Neural crest cell (in vitro differentiated cells): ENCODE results near the gene SEMA7A. TPM values are rescaled to one million over a fixed set of nuclear protein-coding genes. Genes with fewer than 3 reads are reported as not detected.

Experiments
- DNase-seq: peaks from one replicate; pipeline ENCODE4 v3.0.0; 2021; ENCODE audit warnings: low read depth, mixed read lengths, low spot score
- H3K27ac Mint-ChIP-seq: one replicate; pipeline ENCODE4 v1.8.0; 2021; ENCODE audit warnings: mild to moderate bottlenecking, mixed read lengths; ENCODE audit not compliant: unreplicated experiment
- H3K27me3 Mint-ChIP-seq: 2 replicates; pipeline ENCODE4 v1.8.0; 2021; ENCODE audit warnings: low read depth, mild to moderate bottlenecking, mixed read lengths
- H3K36me3 Mint-ChIP-seq: 2 replicates; pipeline ENCODE4 v1.8.0; 2021; ENCODE audit warnings: low read depth, mild to moderate bottlenecking, mixed read lengths
- H3K4me1 Mint-ChIP-seq: 2 replicates; pipeline ENCODE4 v1.8.0; 2021; ENCODE audit warnings: mixed read lengths
- H3K4me3 Mint-ChIP-seq: one replicate; pipeline ENCODE4 v1.8.0; 2021; ENCODE audit warnings: mild to moderate bottlenecking, mixed read lengths
- H3K9me3 Mint-ChIP-seq: 2 replicates; pipeline ENCODE4 v1.8.0; 2021; ENCODE audit warnings: mixed read lengths
- CTCF ChIP-seq: fragments of 200-600 bp; sonication (generic); conservative IDR thresholded peaks from 2 replicates; pipeline ENCODE4 v1.5.0; 2021; ENCODE audit warnings: antibody characterized with exemption, mild to moderate bottlenecking
- total RNA-seq: library from RNA; stranded (reverse); gene quantifications from 2 replicates; pipeline ENCODE4 v1.2.1, GENCODE V29; 2021

Gene SEMA7A
- total RNA-seq, 1 donor from 2014 or later, result 14.4 TPM

- H3K4me1 Mint-ChIP-seq, result peaks cover 3% of the 10 kb centered on the region
- no peak for TF ChIP-seq CTCF
- DNase-seq, result no peak
- no peak overlapping the region for H3K4me3 Mint-ChIP-seq
- no peaks in the 10 kb centered on the region for H3K36me3 Mint-ChIP-seq
- H3K27ac Mint-ChIP-seq, result no peak overlapping the region
- H3K27me3 Mint-ChIP-seq, result no peaks in the 10 kb centered on the region
- no peaks in the 10 kb centered on the region for H3K9me3 Mint-ChIP-seq
Observed at GRCh38 chr15:74385733-74386132, 48.0 kb downstream of the SEMA7A start.

GRCh38 chr15:74384881-74385643, 48.7 kb downstream of the SEMA7A start:
- Mint-ChIP-seq H3K27ac (peak overlapping the region; percentile 35), H3K27me3 (no peaks in the 10 kb centered on the region), H3K36me3 (no peaks in the 10 kb centered on the region), H3K4me1 (no peaks in the 10 kb centered on the region), H3K4me3 (no peak overlapping the region), H3K9me3 (no peaks in the 10 kb centered on the region)
- DNase-seq, result no peak
- TF ChIP-seq CTCF, result no peak

GRCh38 chr15:74384566-74384880, 49.2 kb downstream of the SEMA7A start:
- Mint-ChIP-seq H3K4me3 (no peak overlapping the region), H3K27ac (no peak overlapping the region), H3K27me3 (no peaks in the 10 kb centered on the region), H3K9me3 (no peaks in the 10 kb centered on the region), H3K4me1 (no peaks in the 10 kb centered on the region), H3K36me3 (no peaks in the 10 kb centered on the region)
- TF ChIP-seq CTCF, result no peak
- DNase-seq, result no peak

GRCh38 chr15:74383695-74384565, 49.8 kb downstream of the SEMA7A start:
- Mint-ChIP-seq H3K27ac (no peak overlapping the region), H3K27me3 (peaks cover 2% of the 10 kb centered on the region), H3K4me1 (no peaks in the 10 kb centered on the region), H3K36me3 (no peaks in the 10 kb centered on the region), H3K9me3 (no peaks in the 10 kb centered on the region), H3K4me3 (no peak overlapping the region)
- DNase-seq, result no peak
- TF ChIP-seq CTCF, result no peak

GRCh38 chr15:74383286-74383685, 50.5 kb downstream of the SEMA7A start:
- H3K9me3 Mint-ChIP-seq, result no peaks in the 10 kb centered on the region
- no peaks in the 10 kb centered on the region for H3K4me1 Mint-ChIP-seq
- H3K36me3 Mint-ChIP-seq, result no peaks in the 10 kb centered on the region
- peaks cover 4% of the 10 kb centered on the region for H3K27me3 Mint-ChIP-seq
- H3K4me3 Mint-ChIP-seq, result no peak overlapping the region
- no peak for DNase-seq
- TF ChIP-seq CTCF, result no peak
- H3K27ac Mint-ChIP-seq, result no peak overlapping the region
